GM18519 (cell line): ENCODE data around the gene ITPR1.
"Not testable (repeated sequence)": the region's sequence is repeated elsewhere in the genome, so short reads cannot be mapped to it uniquely, and the experiment has no call there.

Experiments
- ATAC-seq: cut with Tn5 transposase; IDR thresholded peaks from one replicate; pipeline ENCODE4 v1.9.1; 2021; ENCODE audit warnings: mild to moderate bottlenecking, moderate library complexity; ENCODE audit not compliant: unreplicated experiment, low FRiP score

Gene ITPR1

GRCh38 chr3:4493014-4493940 is at the start of gene ITPR1:
ITPR1 (plus strand) TSS chr3:4493348; CDS start chr3:4516492, 23,144 bp downstream.
- ATAC-seq = peak; percentile 87

- ATAC-seq = no peak
Measured at GRCh38 chr3:4447295-4447999, 45.7 kb upstream of the ITPR1 start.

- no peak for ATAC-seq
Measured at GRCh38 chr3:4448187-4448586, 45.0 kb upstream of the ITPR1 start.

GRCh38 chr3:4449043-4449805 is 43.9 kb upstream of the ITPR1 start:
- ATAC-seq = no peak

- ATAC-seq = no peak
Measured at GRCh38 chr3:4454142-4454541, 39.0 kb upstream of the ITPR1 start.

GRCh38 chr3:4456780-4457179 is 36.4 kb upstream of the ITPR1 start:
- not testable (repeated sequence) for ATAC-seq

GRCh38 chr3:4458961-4459360 is 34.2 kb upstream of the ITPR1 start:
- no peak for ATAC-seq

- ATAC-seq = no peak
Measured at GRCh38 chr3:4460334-4460733, 32.8 kb upstream of the ITPR1 start.

GRCh38 chr3:4461468-4462090 is 31.6 kb upstream of the ITPR1 start:
- ATAC-seq = no peak

- ATAC-seq = no peak
Measured at GRCh38 chr3:4462369-4463040, 30.6 kb upstream of the ITPR1 start.

- no peak for ATAC-seq
Measured at GRCh38 chr3:4464576-4464975, 28.6 kb upstream of the ITPR1 start.

- peak; percentile 100 for ATAC-seq
Measured at GRCh38 chr3:4466741-4467521, 26.2 kb upstream of the ITPR1 start, which contains the start of gene SUMF1. SUMF1 (minus strand) TSS chr3:4467269; CDS start chr3:4467245, 24 bp downstream.

GRCh38 chr3:4467522-4467867 is 25.7 kb upstream of the ITPR1 start:
- ATAC-seq = no peak

- ATAC-seq = no peak
Measured at GRCh38 chr3:4471907-4472306, 21.2 kb upstream of the ITPR1 start.

GRCh38 chr3:4472312-4472711 is 20.8 kb upstream of the ITPR1 start:
- ATAC-seq = no peak

- no peak for ATAC-seq
Measured at GRCh38 chr3:4472766-4473165, 20.4 kb upstream of the ITPR1 start.

GRCh38 chr3:4474683-4475490 is 18.3 kb upstream of the ITPR1 start:
- peak; percentile 67 for ATAC-seq

- no peak for ATAC-seq
Measured at GRCh38 chr3:4475804-4476203, 17.3 kb upstream of the ITPR1 start.
